ENCODE data around the gene RABL3. TPM values are rescaled to one million over a fixed set of nuclear protein-coding genes. Genes with fewer than 3 reads are reported as not detected.
"Not testable (repeated sequence)": the region's sequence is repeated elsewhere in the genome, so short reads cannot be mapped to it uniquely, and the experiment has no call there.

The RABL3 gene
- total RNA-seq, 2 experiments from 2014 or later: 28.7 to 30.0 TPM

DNA sequence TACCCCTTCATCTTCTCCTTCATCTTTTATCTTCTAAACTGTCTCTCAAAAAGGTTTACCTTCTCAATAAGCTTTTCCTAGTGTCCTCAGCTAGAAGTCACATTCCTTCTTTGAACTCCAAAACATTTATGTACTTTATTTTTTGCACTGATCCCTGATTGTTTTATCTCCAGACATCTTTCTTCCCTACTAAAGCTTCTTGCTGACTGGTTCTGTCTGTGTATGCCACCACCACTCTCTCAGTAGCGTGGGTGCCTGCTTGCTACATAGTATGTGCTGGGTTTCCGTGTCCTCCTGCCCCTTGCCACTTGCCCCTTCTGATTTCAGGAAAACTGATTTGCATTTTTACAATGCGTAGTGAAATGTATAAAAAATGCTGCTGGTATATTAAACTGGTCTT is 24.3 kb upstream of the RABL3 start:
- Mint-ChIP-seq H3K9me3 (no peaks in the 10 kb centered on the region), H3K36me3 (peaks cover 4% of the 10 kb centered on the region), H3K27ac (no peak overlapping the region), H3K4me1 (ENCODE audit: low read depth) (peaks cover 42% of the 10 kb centered on the region), H3K4me3 (no peak overlapping the region), H3K27me3 (no peaks in the 10 kb centered on the region)
- intact Hi-C loops (cut with micrococcal nuclease): no loop called here
- no peak for DNase-seq
- CTCF ChIA-PET: interaction anchor here (0.6 to 0.8 kb wide), 2 partner anchors 78 to 208 kb away, joined by 3 read pairs; no protein-coding TSS in a partner anchor
- POLR2A ChIA-PET: no interaction called here

DNA sequence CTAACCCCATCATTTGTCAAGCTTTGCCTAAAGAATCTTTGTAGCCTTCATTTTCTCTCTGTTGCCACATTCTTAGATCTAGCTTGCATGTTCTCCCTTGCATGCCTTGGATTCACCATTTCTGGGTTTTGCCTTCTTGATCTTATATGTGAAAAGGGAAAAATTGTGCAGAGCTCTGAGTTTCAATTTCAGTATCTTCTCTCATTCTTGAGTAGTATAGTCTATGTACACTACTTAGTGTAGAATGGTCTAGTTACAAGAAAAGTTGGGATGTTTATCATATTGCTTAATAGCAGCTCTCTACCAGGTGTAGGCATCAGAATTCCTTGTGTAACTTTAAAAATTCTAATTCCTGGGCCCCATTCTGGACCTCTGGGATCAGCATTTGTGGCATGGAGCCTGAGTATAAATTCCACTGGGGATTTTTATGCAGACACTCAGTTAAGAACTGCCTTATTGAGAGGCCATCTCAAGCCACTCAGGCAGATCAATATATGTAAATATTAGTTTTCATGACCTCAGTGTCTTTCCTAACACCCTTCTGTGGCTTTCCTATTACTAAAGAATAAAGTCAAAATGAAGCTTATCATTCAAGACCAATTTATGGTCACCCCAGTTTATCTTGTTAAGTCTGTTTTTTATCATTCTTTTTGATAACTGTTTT is 23.6 kb upstream of the RABL3 start:
- ChIA-PET CTCF (interaction anchor here (0.8 kb wide), 1 partner anchor 207 kb away, joined by 3 read pairs; no protein-coding TSS in a partner anchor), POLR2A (no interaction called here)
- H3K4me1 Mint-ChIP-seq (ENCODE audit: low read depth): peaks cover 48% of the 10 kb centered on the region
- H3K4me3 Mint-ChIP-seq: no peak overlapping the region
- no peak overlapping the region for H3K27ac Mint-ChIP-seq
- H3K27me3 Mint-ChIP-seq: no peaks in the 10 kb centered on the region
- DNase-seq: no peak
- no peaks in the 10 kb centered on the region for H3K9me3 Mint-ChIP-seq
- H3K36me3 Mint-ChIP-seq: no peaks in the 10 kb centered on the region
- intact Hi-C loops (cut with micrococcal nuclease): no loop called here

DNA sequence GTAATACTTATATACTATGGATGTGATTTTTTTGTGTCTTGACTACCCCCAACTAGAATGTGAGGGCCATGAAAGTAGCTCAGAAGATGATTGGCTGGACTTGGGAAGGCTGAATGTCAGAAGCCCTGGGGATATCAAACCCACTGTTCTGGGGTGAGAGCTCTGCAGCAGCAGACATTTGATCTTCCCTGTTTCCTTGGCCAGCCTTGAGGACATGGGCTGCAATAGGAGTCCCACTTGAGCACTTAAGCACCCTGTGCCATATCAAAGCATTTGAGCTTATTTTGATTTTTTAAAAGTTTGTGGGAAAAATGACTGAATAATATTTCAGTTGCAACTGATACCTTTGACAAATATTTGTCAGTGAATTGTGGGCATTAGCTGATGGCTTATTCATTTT is 21.9 kb upstream of the RABL3 start:
- H3K4me1 Mint-ChIP-seq (ENCODE audit: low read depth): peaks cover 61% of the 10 kb centered on the region
- no peaks in the 10 kb centered on the region for H3K27me3 Mint-ChIP-seq

DNA sequence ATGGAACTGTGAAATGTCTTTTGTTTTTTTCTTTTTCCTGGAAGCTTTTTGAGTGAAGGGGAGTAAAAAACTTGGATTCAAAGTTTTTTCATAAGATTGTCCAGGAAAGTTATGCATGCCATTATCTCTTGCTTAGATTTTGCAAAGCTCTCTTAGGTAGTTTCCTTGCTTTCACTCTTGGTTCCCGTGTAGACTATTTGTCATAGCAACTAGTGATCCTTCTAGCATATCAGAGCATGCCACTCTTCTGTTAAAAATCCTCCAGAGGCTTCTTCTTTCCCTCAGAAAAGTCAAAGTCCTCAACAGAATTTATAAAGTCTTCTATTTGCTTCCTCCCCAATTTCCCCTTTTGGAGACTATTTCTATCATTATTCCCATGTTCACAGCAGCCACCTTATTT is 21.3 kb upstream of the RABL3 start:
- H3K9me3 Mint-ChIP-seq: no peaks in the 10 kb centered on the region
- CTCF ChIA-PET: interaction anchor here (1.1 kb wide), 1 partner anchor 204 kb away, joined by 3 read pairs; no protein-coding TSS in a partner anchor
- intact Hi-C loops (cut with micrococcal nuclease): no loop called here
- no peak overlapping the region for H3K27ac Mint-ChIP-seq
- POLR2A ChIA-PET: no interaction called here
- H3K36me3 Mint-ChIP-seq: peaks cover 13% of the 10 kb centered on the region
- DNase-seq: no peak
- no peak overlapping the region for H3K4me3 Mint-ChIP-seq
- peaks cover 61% of the 10 kb centered on the region for H3K4me1 Mint-ChIP-seq (ENCODE audit: low read depth)
- no peaks in the 10 kb centered on the region for H3K27me3 Mint-ChIP-seq

More for the DNA sequence above, 21.9 kb upstream of the RABL3 start:
- no peak overlapping the region for H3K27ac Mint-ChIP-seq
- CTCF ChIA-PET: interaction anchor here (1.1 kb wide), 1 partner anchor 205 kb away, joined by 3 read pairs; no protein-coding TSS in a partner anchor
- no peak overlapping the region for H3K4me3 Mint-ChIP-seq
- no peak for DNase-seq
- POLR2A ChIA-PET: no interaction called here
- peaks cover 7% of the 10 kb centered on the region for H3K36me3 Mint-ChIP-seq
- H3K9me3 Mint-ChIP-seq: no peaks in the 10 kb centered on the region
- intact Hi-C loops (cut with micrococcal nuclease): no loop called here

DNA sequence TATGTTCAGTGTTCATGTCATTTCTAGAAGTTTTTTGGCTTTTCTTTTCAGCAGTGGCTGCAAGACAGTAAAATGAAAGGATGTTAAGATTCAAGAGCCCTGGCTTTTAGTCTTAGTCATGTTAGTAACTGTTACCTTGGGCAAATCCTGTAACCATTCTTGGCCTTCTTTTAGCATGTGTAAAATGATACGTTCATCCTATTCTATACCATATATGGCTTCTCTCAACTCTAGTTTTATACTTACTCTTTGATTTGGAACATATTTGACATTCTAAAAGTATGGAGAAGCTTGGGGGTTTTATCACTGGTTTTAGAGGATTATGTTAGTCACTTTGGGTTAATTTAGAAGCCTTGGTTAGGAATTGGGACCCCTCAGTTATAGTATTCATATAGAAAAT is 20.3 kb upstream of the RABL3 start:
- H3K9me3 Mint-ChIP-seq: peaks cover 2% of the 10 kb centered on the region
- intact Hi-C loops (cut with micrococcal nuclease): no loop called here
- DNase-seq: no peak
- H3K27me3 Mint-ChIP-seq: no peaks in the 10 kb centered on the region
- ChIA-PET POLR2A (no interaction called here), CTCF (interaction anchor here (1.3 kb wide), 1 partner anchor 33 kb away, joined by 6 read pairs; no protein-coding TSS in a partner anchor)
- no peak overlapping the region for H3K27ac Mint-ChIP-seq
- no peak overlapping the region for H3K4me3 Mint-ChIP-seq
- H3K36me3 Mint-ChIP-seq: peaks cover 16% of the 10 kb centered on the region
- peaks cover 59% of the 10 kb centered on the region for H3K4me1 Mint-ChIP-seq (ENCODE audit: low read depth)

DNA sequence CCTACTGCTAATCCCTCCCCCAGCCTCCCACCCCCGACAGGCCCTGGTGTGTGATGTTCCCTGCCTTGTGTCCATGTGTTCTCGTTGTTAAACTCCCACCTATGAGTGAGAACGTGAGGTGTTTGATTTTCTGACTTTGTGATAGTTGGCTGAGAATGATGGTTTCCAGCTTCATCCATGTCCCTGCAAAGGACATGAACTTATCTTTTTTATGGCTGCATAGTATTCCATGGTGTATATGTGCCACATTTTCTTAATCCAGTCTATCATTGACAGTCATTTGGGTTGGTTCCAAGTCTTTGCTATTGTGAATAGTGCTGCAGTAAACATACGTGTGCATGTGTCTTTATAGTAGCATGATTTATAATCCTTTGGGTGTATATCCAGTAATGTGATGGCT is 16.2 kb upstream of the RABL3 start:
- H3K4me3 Mint-ChIP-seq; DNase-seq; intact Hi-C loops (cut with micrococcal nuclease); H3K27me3 Mint-ChIP-seq; H3K27ac Mint-ChIP-seq; CTCF ChIA-PET; H3K9me3 Mint-ChIP-seq; POLR2A ChIA-PET: not testable (repeated sequence)
- peaks cover 40% of the 10 kb centered on the region for H3K36me3 Mint-ChIP-seq
- peaks cover 46% of the 10 kb centered on the region for H3K4me1 Mint-ChIP-seq (ENCODE audit: low read depth)

DNA sequence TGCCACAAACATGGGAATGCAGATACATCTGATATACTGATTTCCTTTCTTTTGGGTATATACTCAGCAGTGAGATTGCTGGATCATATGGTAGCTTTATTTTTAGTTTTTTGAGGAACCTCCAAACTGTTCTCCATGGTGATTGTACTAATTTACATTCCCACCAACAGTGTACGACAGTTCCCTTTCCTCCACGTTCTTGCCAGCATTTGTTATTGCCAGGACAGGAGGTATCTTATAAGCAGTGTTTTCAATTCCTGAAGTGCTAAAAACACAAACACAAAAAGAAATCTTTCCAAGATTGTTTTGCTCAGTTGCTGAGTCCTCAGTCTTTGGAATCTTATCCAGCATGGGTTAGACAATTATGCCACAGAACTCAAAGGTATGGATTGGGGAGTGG is 13.7 kb upstream of the RABL3 start:
- Mint-ChIP-seq H3K4me3 (no peak overlapping the region), H3K9me3 (peaks cover 6% of the 10 kb centered on the region), H3K27me3 (no peaks in the 10 kb centered on the region), H3K27ac (no peak overlapping the region), H3K4me1 (ENCODE audit: low read depth) (peaks cover 35% of the 10 kb centered on the region), H3K36me3 (peaks cover 58% of the 10 kb centered on the region)
- DNase-seq: no peak
- ChIA-PET CTCF (no interaction called here), POLR2A (no interaction called here)
- intact Hi-C loops (cut with micrococcal nuclease): no loop called here

DNA sequence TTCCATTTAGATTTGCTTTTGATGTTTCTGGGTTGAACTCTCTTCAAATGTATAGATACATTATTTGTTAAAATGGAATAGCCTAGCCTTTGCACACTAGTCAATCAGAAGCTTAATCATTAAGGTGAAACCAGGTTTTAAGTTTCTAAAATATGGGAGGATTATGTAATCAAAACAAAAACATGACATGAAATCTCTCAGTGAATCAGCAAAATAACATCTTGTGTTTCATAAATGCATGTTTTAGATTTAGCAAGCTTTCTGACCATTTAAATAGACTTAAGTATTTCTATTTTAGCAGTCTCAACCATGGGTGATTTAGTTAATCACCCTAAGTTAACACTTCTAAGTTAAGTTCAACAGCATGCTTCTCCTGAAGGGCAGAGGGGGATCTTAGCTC is 11.5 kb upstream of the RABL3 start:
- H3K4me1 Mint-ChIP-seq (ENCODE audit: low read depth): peaks cover 23% of the 10 kb centered on the region
- no peak overlapping the region for H3K4me3 Mint-ChIP-seq
- H3K36me3 Mint-ChIP-seq: peaks cover 55% of the 10 kb centered on the region
- no peaks in the 10 kb centered on the region for H3K27me3 Mint-ChIP-seq
- POLR2A ChIA-PET: no interaction called here
- CTCF ChIA-PET: no interaction called here
- H3K9me3 Mint-ChIP-seq: peaks cover 6% of the 10 kb centered on the region
- intact Hi-C loops (cut with micrococcal nuclease): no loop called here
- H3K27ac Mint-ChIP-seq: no peak overlapping the region
- no peak for DNase-seq

DNA sequence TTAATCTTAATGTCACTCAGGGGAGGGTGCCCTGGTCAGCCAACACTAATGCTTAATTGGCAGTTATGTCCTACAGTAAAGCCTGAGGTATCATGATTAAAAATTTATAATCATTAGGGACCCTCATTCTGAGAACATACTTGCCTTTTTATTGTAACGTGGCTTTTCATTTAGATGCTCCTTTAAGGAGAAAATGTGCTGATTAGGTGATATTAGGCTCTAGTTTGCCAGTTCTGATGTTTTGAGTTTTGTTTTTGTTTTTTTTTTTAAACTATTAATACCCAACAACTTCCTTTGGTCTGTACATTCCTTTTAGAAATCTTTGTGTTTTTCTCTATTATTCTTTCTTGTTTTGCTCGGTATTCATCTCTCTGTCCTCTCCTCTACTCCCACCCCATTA is 10.5 kb upstream of the RABL3 start:
- Mint-ChIP-seq H3K27ac (no peak overlapping the region), H3K4me1 (ENCODE audit: low read depth) (peaks cover 24% of the 10 kb centered on the region), H3K9me3 (peaks cover 4% of the 10 kb centered on the region), H3K36me3 (peaks cover 51% of the 10 kb centered on the region), H3K27me3 (no peaks in the 10 kb centered on the region), H3K4me3 (no peak overlapping the region)
- DNase-seq: no peak
- ChIA-PET POLR2A (no interaction called here), CTCF (no interaction called here)
- intact Hi-C loops (cut with micrococcal nuclease): no loop called here

DNA sequence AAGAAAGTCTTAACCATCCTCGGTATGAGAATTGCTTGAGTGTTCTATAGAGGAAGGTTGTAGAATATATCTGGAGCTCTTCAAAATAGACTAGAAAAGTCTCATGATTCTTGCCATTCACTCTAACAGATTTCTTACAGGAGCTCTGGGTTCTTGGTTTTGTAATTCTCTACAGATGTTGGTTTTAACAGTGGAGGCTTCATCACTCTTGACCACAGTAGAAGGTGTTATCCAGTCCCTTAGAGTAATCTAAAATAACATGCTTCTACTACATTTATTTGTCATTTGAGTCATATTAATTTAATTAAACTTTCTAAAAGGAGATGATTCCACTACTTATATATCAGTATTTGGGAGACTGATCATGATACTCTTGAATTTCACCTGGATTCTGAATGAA is 9.9 kb upstream of the RABL3 start:
- Mint-ChIP-seq H3K9me3 (peaks cover 8% of the 10 kb centered on the region), H3K27ac (no peak overlapping the region), H3K36me3 (peaks cover 52% of the 10 kb centered on the region), H3K27me3 (no peaks in the 10 kb centered on the region), H3K4me3 (no peak overlapping the region), H3K4me1 (ENCODE audit: low read depth) (peaks cover 24% of the 10 kb centered on the region)
- DNase-seq: no peak
- intact Hi-C loops (cut with micrococcal nuclease): no loop called here
- CTCF ChIA-PET: no interaction called here
- POLR2A ChIA-PET: no interaction called here

DNA sequence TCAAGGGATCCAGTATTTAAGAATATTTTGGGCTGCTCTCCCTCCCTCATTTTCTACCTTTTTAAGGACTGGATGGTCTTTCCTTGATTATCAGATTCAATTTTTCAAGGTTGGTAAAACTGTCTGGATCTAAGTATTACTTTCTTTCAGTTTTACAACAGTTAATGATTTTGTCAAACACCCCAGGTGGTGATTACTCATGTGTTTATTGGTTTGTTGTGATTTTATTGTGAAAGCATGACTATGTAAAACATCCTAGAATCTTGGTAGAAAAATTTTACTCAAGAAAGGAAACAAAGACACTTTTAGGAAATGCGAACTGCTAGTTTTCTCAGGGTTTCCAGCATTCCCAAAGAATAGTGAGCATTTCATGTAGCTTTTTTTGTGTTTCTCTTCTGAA is 7.5 kb upstream of the RABL3 start:
- POLR2A ChIA-PET: no interaction called here
- Mint-ChIP-seq H3K27ac (no peak overlapping the region), H3K27me3 (no peaks in the 10 kb centered on the region), H3K9me3 (peaks cover 5% of the 10 kb centered on the region), H3K36me3 (peaks cover 41% of the 10 kb centered on the region), H3K4me3 (no peak overlapping the region), H3K4me1 (ENCODE audit: low read depth) (peaks cover 23% of the 10 kb centered on the region)
- CTCF ChIA-PET: no interaction called here
- intact Hi-C loops (cut with micrococcal nuclease): loop anchor here (10.0 kb wide), 1 partner anchor 1285 kb away; the partner anchor contains the start of genes POGLUT1 and TMEM39A
- DNase-seq: no peak

DNA sequence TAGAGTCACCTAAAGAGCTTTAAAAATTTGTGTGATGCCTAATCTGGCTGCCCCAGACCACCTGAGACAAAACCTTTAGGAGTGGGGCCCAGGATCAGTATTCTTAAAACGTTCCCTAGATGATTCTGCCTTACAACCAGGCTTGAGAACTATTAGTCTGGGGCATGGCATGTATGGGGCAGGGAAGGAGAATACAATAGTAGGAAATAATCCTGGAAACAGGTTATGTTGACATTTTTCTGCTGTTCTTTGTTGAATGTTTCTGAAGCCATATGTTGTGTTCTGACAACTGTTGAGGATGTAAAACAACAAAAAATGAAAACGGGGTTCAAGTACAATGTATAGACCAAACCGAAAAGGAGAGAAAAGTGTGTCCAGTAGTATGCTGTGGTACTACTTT is 3.1 kb upstream of the RABL3 start:
- ChIA-PET POLR2A (no interaction called here), CTCF (interaction anchor here (0.7 kb wide), 1 partner anchor 50 kb away, joined by 3 read pairs; no protein-coding TSS in a partner anchor)
- H3K4me1 Mint-ChIP-seq (ENCODE audit: low read depth): peaks cover 34% of the 10 kb centered on the region
- DNase-seq: no peak
- H3K36me3 Mint-ChIP-seq: peaks cover 15% of the 10 kb centered on the region
- intact Hi-C loops (cut with micrococcal nuclease): loop anchor here (10.0 kb wide), 1 partner anchor 1281 kb away; the partner anchor contains the start of genes POGLUT1 and TMEM39A
- peaks cover 5% of the 10 kb centered on the region for H3K9me3 Mint-ChIP-seq
- no peak overlapping the region for H3K27ac Mint-ChIP-seq
- H3K27me3 Mint-ChIP-seq: peaks cover 2% of the 10 kb centered on the region
- H3K4me3 Mint-ChIP-seq: no peak overlapping the region

Data from activated CD4-positive, alpha-beta memory T cell treated with anti-CD3 and anti-CD28 coated beads for 36 hours (primary cell).